Nephron progenitor cell (in vitro differentiated cells): ENCODE results near the gene CACNA1G.

Experiments
- DNase-seq: peaks from one replicate; pipeline ENCODE4 v3.0.0; 2021
- H3K27ac Mint-ChIP-seq: 2 replicates; pipeline ENCODE4 v1.8.0; 2021; ENCODE audit warnings: mild to moderate bottlenecking, moderate library complexity, mixed read lengths
- H3K27me3 Mint-ChIP-seq: 2 replicates; pipeline ENCODE4 v1.8.0; 2021; ENCODE audit warnings: mild to moderate bottlenecking, low read depth, mixed read lengths; ENCODE audit not compliant: poor library complexity
- H3K36me3 Mint-ChIP-seq: 2 replicates; pipeline ENCODE4 v1.8.0; 2021; ENCODE audit warnings: low read depth, mixed read lengths
- H3K4me1 Mint-ChIP-seq: 2 replicates; pipeline ENCODE4 v1.8.0; 2021; ENCODE audit warnings: mixed read lengths
- H3K4me3 Mint-ChIP-seq: 2 replicates; pipeline ENCODE4 v1.8.0; 2021; ENCODE audit warnings: mild to moderate bottlenecking, moderate library complexity, mixed read lengths
- H3K9me3 Mint-ChIP-seq: 2 replicates; pipeline ENCODE4 v1.8.0; 2021; ENCODE audit warnings: mild to moderate bottlenecking, moderate library complexity, mixed read lengths
- CTCF ChIP-seq: fragments of 200-600 bp; sonication (generic); IDR thresholded peaks from 2 replicates; pipeline ENCODE4 v1.5.0; 2021; ENCODE audit warnings: antibody characterized with exemption

The CACNA1G gene

GRCh38 chr17:50573866-50574611 lies 13.5 kb downstream of the CACNA1G start:
- no peak for DNase-seq
- Mint-ChIP-seq H3K4me1 (peaks cover 62% of the 10 kb centered on the region), H3K27me3 (peaks cover 8% of the 10 kb centered on the region), H3K27ac (no peak overlapping the region), H3K4me3 (no peak overlapping the region), H3K36me3 (no peaks in the 10 kb centered on the region), H3K9me3 (no peaks in the 10 kb centered on the region)
- TF ChIP-seq CTCF = no peak

- no peak for DNase-seq
- peaks cover 57% of the 10 kb centered on the region for H3K4me1 Mint-ChIP-seq
Measured at GRCh38 chr17:50575581-50576210, 15.2 kb downstream of the CACNA1G start.

GRCh38 chr17:50576864-50577263 lies 16.3 kb downstream of the CACNA1G start:
- DNase-seq = no peak
- Mint-ChIP-seq H3K4me1 (peaks cover 57% of the 10 kb centered on the region), H3K36me3 (no peaks in the 10 kb centered on the region), H3K9me3 (no peaks in the 10 kb centered on the region), H3K27me3 (peaks cover 9% of the 10 kb centered on the region), H3K4me3 (no peak overlapping the region), H3K27ac (no peak overlapping the region)
- TF ChIP-seq CTCF = no peak

More at GRCh38 chr17:50575581-50576210, 15.2 kb downstream of the CACNA1G start:
- Mint-ChIP-seq H3K27ac (no peak overlapping the region), H3K9me3 (no peaks in the 10 kb centered on the region), H3K27me3 (peaks cover 11% of the 10 kb centered on the region), H3K4me3 (no peak overlapping the region), H3K36me3 (no peaks in the 10 kb centered on the region)
- TF ChIP-seq CTCF = no peak

GRCh38 chr17:50577451-50577954 lies 17.0 kb downstream of the CACNA1G start:
- Mint-ChIP-seq H3K4me1 (peaks cover 57% of the 10 kb centered on the region), H3K4me3 (no peak overlapping the region), H3K9me3 (no peaks in the 10 kb centered on the region), H3K27me3 (peaks cover 9% of the 10 kb centered on the region), H3K27ac (no peak overlapping the region), H3K36me3 (no peaks in the 10 kb centered on the region)
- TF ChIP-seq CTCF = no peak
- no peak for DNase-seq

GRCh38 chr17:50578173-50578572 lies 17.7 kb downstream of the CACNA1G start:
- TF ChIP-seq CTCF = no peak
- DNase-seq = no peak
- H3K36me3 Mint-ChIP-seq = no peaks in the 10 kb centered on the region
- no peaks in the 10 kb centered on the region for H3K9me3 Mint-ChIP-seq
- peaks cover 63% of the 10 kb centered on the region for H3K4me1 Mint-ChIP-seq
- no peak overlapping the region for H3K27ac Mint-ChIP-seq
- no peak overlapping the region for H3K4me3 Mint-ChIP-seq
- peaks cover 9% of the 10 kb centered on the region for H3K27me3 Mint-ChIP-seq
